HG02943 (cell line): Measurements from ENCODE around the gene DPEP2.
"Not testable (repeated sequence)": the region's sequence is repeated elsewhere in the genome, so short reads cannot be mapped to it uniquely, and the experiment has no call there.

Experiments used
- ATAC-seq: cut with Tn5 transposase; IDR thresholded peaks from one replicate; pipeline ENCODE4 v1.9.1; 2021; ENCODE audit warnings: mild to moderate bottlenecking, low read depth, moderate library complexity; ENCODE audit not compliant: unreplicated experiment

The DPEP2 gene

DNA sequence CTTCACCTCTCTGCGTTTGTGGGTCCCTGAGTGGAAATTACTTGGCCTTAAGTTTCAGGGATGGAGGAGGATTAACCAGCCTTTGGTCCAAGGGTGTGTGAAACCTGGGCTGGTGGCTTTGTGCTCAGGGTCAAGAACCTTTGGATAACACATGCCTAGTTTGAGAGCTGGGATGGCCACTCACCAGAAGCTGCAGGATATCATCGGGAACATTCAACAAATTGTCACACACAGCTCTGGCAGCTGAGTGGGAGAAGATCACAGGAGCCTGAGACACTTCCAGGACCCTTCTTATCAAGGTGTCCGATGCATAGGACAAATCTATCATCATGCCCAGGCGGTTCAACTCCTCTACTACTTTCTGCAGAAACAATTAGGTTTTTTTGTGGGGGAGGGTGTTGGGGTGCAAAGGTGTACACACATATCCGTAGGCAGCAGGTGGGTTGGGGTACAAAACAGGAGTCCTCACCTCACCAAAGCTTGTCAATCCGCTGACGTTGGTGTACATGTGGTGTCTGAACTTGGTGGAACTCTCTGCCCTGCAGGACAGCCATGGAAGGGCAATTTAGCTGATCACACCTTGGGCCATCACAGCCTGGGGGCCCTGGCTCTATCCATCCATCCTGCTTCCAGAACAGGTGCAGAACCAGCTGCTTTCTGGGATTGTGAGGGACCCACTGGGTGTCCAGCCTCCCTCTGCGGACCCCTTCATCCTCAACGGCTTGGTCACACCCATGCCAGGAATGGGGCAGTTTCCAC is 21.6 kb downstream of the DPEP2 start:
- ATAC-seq, result no peak

DNA sequence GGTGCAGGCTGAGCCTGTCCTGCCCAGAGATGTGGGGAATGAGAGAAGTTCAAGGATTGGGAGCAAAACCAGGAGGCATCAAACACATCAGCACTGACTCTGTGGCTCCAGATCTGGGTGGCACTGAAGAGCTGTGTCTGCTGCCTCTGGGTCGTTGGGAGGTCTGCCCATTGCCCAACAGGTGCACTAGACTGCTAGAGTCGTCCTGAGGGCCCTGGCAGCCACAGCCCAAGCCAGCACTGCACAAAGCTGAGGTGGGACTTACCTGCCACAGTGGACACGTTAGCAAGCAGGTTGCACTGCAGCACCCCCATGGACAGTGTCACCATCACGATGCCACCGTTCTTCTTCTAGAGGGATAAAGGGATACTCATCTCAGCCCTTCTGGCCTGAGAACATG is 22.3 kb downstream of the DPEP2 start:
- ATAC-seq, result no peak

- no peak for ATAC-seq
Observed at GRCh38 chr16:67976205-67976604, 23.1 kb downstream of the DPEP2 start.

- no peak for ATAC-seq
Observed at GRCh38 chr16:67975321-67976105, 23.8 kb downstream of the DPEP2 start.

- ATAC-seq, result not testable (repeated sequence)
Observed at GRCh38 chr16:67972285-67972684, 27.0 kb downstream of the DPEP2 start.

DNA sequence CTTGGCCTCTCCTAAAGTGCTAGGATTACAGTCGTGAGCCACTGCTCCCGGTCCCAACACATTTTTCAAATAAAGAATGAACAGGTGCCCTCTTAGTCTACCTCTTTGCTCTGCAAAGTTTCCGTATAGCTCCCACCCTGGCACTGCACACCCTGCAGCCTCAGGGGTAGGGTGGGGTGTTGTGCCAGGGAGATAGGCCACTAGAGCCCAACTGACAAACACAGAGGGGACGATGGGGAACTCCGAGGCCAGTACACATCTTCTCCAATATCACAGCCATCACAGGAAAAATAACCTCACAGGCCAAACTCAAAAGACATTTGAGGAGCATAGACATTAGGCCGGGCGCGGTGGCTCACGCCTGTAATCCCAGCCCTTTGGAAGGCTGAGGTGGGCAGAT is 28.2 kb downstream of the DPEP2 start:
- no peak for ATAC-seq

GRCh38 chr16:67969254-67970039 is 29.8 kb downstream of the DPEP2 start:
- peak; percentile 7 for ATAC-seq

GRCh38 chr16:67968400-67969253 is 30.7 kb downstream of the DPEP2 start, which contains the start of gene SLC12A4:
SLC12A4 (minus strand) TSS chr16:67968637; CDS start chr16:67968553, 84 bp downstream.
- peak; percentile 42 for ATAC-seq

DNA sequence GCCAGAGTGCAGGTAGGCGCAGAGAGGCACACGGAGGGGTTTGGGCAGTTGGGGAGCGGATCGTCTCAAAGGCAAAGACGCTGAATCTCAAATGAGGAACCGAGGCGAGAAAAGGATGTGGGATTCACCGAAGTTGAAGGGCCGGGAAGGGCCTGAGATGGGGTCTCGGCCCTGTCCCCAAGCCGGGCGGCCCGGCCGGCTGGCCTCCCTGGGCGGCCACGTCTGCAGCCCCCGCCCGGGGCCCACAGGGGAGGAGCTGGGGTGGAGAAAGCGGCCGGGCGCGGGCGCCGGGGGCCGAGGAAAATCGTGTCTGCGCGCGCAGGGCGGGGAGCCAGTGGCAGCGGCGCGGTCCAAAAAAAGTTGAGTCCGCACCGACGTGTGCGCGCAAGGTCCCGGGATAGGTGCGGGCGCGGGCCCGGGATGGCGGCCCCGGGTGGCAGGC is 31.3 kb downstream of the DPEP2 start:
- peak; percentile 13 for ATAC-seq

GRCh38 chr16:67967183-67967957 is 31.9 kb downstream of the DPEP2 start:
- peak; percentile 2 for ATAC-seq

DNA sequence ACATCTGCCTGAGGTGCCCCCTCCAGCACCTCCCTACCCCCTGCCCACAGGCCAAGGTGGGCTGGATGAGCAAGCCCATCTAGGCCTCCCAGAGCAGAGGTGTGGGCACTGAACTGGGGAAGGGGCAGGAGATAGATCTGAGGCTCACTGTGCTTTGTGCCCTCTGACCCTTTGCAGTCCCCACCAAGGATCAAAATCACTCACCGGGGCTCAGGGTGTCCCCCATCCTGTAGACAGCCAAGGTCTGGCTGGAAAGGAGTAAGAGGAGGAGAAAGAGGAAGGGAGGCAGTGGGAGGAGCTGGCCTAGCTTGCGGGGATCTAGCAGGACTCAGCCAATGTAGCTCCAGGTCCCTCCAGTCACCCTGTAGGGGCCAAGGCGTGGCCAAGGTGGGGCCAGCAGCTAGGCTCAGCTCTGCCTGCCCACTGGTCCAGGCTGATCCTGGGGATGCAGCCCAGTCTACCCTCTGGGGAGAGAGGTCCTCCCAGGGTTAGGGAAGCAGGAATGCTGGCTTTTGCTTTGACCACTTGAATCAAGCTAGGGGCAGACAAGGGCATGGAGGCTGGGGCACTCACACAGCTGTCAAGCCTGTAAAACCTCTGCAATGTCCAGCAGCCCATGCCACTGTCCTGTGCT is 32.6 kb downstream of the DPEP2 start:
- no peak for ATAC-seq

DNA sequence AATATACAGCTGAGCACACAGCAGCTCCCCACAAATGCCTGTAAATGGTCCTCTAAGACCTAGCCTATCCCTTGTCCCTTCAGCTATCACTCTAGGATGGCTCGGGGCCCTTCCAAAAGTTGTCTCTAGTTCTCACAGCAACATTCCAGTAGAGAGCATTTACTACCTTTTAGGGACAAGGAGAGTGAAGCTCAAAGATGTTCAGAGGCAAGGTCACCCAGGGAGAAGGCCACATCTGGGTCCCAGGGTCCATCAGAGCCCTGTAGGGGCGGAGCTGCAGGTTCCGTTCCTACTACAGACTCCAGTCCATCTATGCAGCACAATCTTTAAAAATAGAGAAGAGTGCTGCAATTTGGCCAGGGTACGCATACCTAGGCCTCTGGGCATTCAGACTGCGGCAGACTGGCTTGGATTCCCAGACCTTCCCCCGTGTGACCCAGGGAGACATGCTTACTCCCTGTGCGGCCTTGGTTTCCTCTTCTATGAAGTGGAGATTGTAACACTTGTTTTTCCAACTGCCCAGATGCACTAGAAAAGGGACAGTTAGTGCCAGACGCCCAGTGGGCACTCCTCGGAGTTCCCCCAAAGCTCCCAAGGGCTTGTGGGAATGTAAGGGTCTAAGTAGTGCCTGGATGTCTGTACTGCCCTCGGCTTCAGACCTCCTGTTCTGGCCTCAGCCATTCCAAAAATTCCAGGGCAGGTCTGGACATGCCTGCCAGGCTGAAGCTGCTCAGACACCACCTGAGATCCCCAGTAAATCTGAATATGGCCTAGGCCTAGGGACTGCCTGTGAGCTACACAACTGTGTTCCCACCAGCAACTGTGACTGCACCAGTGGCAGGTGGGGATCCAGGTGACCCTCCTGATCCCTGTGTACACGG is 33.4 kb downstream of the DPEP2 start:
- ATAC-seq, result no peak

DNA sequence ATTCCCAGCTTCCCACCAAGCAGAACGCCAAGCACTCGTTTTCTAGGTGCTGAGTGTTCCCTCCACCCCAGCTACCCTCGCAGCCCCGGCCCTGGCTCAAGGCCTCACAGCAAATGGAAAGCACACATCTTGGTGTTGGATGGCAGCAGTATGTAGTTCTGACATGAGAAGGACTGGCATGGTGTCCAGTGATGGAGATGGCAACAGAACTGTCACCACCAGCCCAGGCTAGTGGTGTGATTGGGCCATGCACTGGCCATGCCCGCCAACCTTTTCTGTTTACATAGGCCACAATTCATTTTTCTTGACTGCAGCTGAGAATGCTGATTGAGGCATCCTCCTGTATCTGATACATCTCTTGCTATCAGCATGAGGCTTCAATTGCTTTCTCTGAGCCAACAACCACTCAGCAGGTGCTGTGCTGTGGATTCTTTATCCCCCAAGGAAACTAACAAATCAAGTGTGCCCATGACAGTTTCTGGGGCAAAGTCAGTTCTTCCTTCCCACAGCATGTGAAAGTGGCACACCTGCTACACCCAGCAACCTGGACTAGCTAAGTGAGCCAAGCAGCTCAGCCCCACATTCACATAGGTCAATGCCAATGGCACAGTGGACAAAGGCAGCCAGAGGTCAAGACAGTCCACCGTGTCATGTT is 34.7 kb downstream of the DPEP2 start:
- ATAC-seq, result no peak

DNA sequence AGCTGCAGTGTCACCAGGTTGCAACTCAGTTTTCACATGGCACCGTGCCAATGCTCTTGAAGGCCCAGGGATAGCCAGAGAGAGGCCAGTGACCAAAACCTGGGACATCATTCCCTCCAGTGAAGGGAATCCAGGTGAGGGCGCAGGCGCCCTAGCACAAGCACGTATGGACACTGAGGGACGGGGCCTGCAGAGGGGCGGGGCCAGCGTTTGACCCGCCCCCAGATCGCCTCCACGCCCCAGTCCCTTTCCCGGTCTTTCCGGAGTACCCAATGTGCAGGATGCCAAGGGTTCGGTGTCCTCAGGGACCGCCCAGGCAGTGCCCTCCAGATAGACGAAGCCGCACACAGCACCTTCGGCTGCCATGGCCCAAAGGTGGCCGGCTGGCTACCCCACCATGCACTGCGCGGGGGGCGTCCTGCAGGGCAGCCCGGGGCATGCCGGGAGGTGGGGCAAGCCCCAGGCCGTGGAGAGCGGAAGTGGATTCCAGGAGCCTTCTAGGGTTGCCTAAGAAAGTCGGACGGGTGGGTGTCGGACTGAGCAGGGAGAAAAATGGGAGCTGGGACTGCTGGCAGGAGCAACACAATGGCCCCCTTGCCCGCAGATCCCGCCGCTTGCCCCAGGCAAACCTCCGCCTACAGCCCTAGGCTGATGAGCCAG is 35.5 kb downstream of the DPEP2 start:
- ATAC-seq, result no peak

GRCh38 chr16:67963292-67963661 is 36.0 kb downstream of the DPEP2 start:
- no peak for ATAC-seq

DNA sequence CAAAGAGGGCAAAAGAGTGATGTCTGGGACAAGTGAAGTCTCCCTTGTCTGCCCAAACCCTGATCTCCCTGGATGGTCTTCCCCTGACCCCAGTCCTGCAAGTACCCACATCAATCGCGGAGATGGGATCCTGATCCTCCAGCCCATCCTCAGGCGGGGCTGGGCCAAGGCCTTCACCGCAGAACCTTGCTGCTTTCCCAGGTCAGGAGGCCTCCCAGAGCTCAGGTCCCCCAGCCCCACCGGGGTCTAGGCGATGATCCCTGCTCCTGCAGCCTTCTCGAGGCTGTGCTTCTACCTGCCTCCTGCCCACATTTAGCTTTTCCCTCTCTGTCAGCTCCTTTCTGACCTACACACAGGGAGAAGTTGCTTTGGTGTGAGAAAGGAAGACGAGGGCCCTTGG is 37.1 kb downstream of the DPEP2 start:
- no peak for ATAC-seq

DNA sequence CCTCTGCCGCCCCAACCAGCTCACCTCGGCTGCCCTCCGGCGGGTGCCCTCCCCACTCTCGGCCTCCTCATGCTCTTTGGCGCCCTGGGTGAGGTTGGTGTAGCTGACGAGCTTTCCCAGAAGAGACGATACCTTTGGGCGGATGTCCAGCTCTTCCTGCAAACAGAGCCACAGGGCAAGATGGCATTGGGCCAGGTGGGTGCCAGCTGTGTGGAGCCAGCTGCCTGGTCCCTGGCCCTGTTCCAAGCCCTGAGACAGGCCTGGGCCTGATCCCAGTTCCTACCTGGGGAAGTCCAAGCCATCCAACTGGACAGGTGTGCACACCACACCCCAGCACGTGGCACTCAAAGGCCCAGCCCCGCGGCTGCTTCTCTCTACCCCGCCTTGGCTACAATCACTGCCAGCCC is 37.7 kb downstream of the DPEP2 start:
- ATAC-seq, result no peak
